ENCODE results near the gene NVL.
A peak's percentile ranks its signal among the peaks of the same experiment; 100 is the strongest.

NVL gene

GRCh38 chr1:224199679-224200078, 130.3 kb downstream of the NVL start:
- peaks cover 49% of the 10 kb centered on the region for H3K36me3 Mint-ChIP-seq (ENCODE audit: low read depth)
- peaks cover 67% of the 10 kb centered on the region for H3K4me1 Mint-ChIP-seq (ENCODE audit: low read depth)

GRCh38 chr1:224198572-224198971, 131.4 kb downstream of the NVL start:
- Mint-ChIP-seq H3K9me3 (no peaks in the 10 kb centered on the region), H3K36me3 (ENCODE audit: low read depth) (peaks cover 57% of the 10 kb centered on the region), H3K4me1 (ENCODE audit: low read depth) (peaks cover 67% of the 10 kb centered on the region), H3K27me3 (no peaks in the 10 kb centered on the region), H3K4me3 (no peak overlapping the region), H3K27ac (no peak overlapping the region)
- intact Hi-C loops (cut with micrococcal nuclease), result no loop called here

More at GRCh38 chr1:224199679-224200078, 130.3 kb downstream of the NVL start:
- H3K27ac Mint-ChIP-seq, result peak overlapping the region; percentile 66
- H3K27me3 Mint-ChIP-seq, result no peaks in the 10 kb centered on the region
- intact Hi-C loops (cut with micrococcal nuclease), result no loop called here
- H3K9me3 Mint-ChIP-seq, result no peaks in the 10 kb centered on the region
- no peak overlapping the region for H3K4me3 Mint-ChIP-seq

GRCh38 chr1:224196813-224197600, 133.0 kb downstream of the NVL start:
- peak overlapping the region; percentile 91 for H3K27ac Mint-ChIP-seq
- intact Hi-C loops (cut with micrococcal nuclease), result no loop called here
- no peaks in the 10 kb centered on the region for H3K27me3 Mint-ChIP-seq
- peaks cover 69% of the 10 kb centered on the region for H3K36me3 Mint-ChIP-seq (ENCODE audit: low read depth)
- no peaks in the 10 kb centered on the region for H3K9me3 Mint-ChIP-seq
- peaks cover 63% of the 10 kb centered on the region for H3K4me1 Mint-ChIP-seq (ENCODE audit: low read depth)
- no peak overlapping the region for H3K4me3 Mint-ChIP-seq

DNA sequence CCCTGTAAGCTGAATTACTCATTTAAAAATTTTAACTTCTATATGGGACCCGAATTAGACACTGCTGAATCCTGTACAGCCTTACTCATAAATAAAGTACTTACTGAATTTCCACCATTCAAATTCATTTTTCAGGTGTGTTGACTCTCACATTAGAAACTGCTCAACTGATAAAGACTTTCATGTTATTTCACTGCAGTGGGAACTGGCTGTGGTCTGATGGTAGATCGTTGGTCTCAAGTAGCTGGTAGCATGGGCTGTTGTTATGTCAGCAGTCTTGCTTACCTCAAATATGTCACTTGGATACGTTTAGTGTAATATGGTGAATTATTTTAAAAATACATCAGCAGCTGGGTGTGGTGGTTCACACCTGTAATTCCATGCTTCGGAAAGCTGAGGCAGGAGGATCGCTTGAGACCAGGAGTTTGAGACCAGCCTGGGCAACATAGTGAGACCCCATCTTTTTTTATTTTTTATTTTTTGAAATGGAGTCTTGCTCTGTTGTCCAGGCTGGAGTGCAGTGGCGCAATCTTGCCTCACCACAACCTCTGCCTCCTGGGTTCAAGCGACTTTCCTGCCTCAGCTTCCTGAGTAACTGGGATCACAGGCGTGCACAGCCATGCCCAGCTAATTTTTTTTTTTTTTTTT, 136.5 kb downstream of the NVL start:
- Mint-ChIP-seq H3K27me3 (no peaks in the 10 kb centered on the region), H3K4me1 (ENCODE audit: low read depth) (peaks cover 47% of the 10 kb centered on the region), H3K27ac (peak overlapping the region; percentile 91), H3K36me3 (ENCODE audit: low read depth) (peaks cover 68% of the 10 kb centered on the region), H3K9me3 (no peaks in the 10 kb centered on the region), H3K4me3 (no peak overlapping the region)
- intact Hi-C loops (cut with micrococcal nuclease), result no loop called here

- no peak overlapping the region for H3K27ac Mint-ChIP-seq
- H3K4me3 Mint-ChIP-seq, result no peak overlapping the region
- no peaks in the 10 kb centered on the region for H3K9me3 Mint-ChIP-seq
- H3K4me1 Mint-ChIP-seq (ENCODE audit: low read depth), result peaks cover 43% of the 10 kb centered on the region
- no peaks in the 10 kb centered on the region for H3K27me3 Mint-ChIP-seq
- intact Hi-C loops (cut with micrococcal nuclease), result no loop called here
- peaks cover 69% of the 10 kb centered on the region for H3K36me3 Mint-ChIP-seq (ENCODE audit: low read depth)
Measured at GRCh38 chr1:224192082-224192788, 137.7 kb downstream of the NVL start.

DNA sequence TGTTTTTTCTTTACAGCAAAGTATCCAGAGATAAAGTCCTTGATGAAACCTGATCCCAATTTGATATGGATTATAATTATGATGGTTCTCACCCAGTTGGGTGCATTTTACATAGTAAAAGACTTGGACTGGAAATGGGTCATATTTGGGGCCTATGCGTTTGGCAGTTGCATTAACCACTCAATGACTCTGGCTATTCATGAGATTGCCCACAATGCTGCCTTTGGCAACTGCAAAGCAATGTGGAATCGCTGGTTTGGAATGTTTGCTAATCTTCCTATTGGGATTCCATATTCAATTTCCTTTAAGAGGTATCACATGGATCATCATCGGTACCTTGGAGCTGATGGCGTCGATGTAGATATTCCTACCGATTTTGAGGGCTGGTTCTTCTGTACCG, 140.4 kb downstream of the NVL start:
- H3K27me3 Mint-ChIP-seq, result no peaks in the 10 kb centered on the region
- H3K4me3 Mint-ChIP-seq, result no peak overlapping the region
- H3K4me1 Mint-ChIP-seq (ENCODE audit: low read depth), result peaks cover 38% of the 10 kb centered on the region
- no peak overlapping the region for H3K27ac Mint-ChIP-seq
- intact Hi-C loops (cut with micrococcal nuclease), result loop anchor here (5.0 kb wide), 1 partner anchor 33 kb away; no protein-coding TSS in a partner anchor
- H3K9me3 Mint-ChIP-seq, result no peaks in the 10 kb centered on the region
- peaks cover 85% of the 10 kb centered on the region for H3K36me3 Mint-ChIP-seq (ENCODE audit: low read depth)

GRCh38 chr1:224188286-224188685, 141.7 kb downstream of the NVL start:
- peaks cover 38% of the 10 kb centered on the region for H3K4me1 Mint-ChIP-seq (ENCODE audit: low read depth)

GRCh38 chr1:224185208-224185607, 144.8 kb downstream of the NVL start:
- intact Hi-C loops (cut with micrococcal nuclease), result loop anchor here (5.0 kb wide), 1 partner anchor 37 kb away; no protein-coding TSS in a partner anchor

More at GRCh38 chr1:224188286-224188685, 141.7 kb downstream of the NVL start:
- Mint-ChIP-seq H3K36me3 (ENCODE audit: low read depth) (peaks cover 87% of the 10 kb centered on the region), H3K27ac (no peak overlapping the region), H3K27me3 (no peaks in the 10 kb centered on the region), H3K9me3 (no peaks in the 10 kb centered on the region), H3K4me3 (no peak overlapping the region)
- intact Hi-C loops (cut with micrococcal nuclease), result loop anchor here (5.0 kb wide), 1 partner anchor 34 kb away; no protein-coding TSS in a partner anchor

DNA sequence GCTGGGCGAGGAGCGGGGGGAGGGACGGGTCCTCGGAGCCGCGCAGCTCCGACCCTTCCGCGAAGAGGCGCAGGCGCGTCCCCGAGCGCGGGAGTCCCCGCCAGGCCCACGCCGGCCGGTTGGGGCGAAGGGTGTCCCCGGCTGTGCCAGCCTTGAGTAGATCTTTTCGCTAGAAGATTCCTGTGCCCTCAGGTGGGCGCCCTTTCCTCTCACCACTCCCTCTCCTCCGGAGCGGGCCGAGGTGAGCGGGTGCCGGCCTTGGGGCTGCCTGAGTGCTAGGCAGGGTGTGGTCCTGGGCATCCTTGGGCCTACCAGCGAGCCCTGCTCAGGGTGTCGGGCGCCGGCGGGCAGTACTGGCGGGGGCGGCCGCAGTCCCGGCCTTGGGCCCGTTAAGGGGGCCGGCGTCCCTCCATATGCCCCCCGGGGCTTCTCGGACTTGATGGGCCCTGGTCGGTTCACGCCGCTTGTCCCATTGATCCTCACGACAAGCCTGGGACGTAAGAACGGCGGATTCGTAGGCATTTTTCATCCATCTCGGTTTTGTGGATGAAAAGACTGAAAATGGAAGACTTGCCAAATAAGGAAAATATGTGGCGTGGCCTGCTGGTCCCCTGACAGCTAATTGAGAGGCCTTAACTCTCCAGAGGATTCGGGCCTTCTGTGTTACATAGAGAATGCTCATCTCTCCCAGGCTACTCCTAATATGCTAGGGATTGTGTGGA, 146.2 kb downstream of the NVL start:
- Mint-ChIP-seq H3K4me3 (peak overlapping the region; percentile 95), H3K9me3 (no peaks in the 10 kb centered on the region), H3K27ac (peak overlapping the region; percentile 90), H3K27me3 (no peaks in the 10 kb centered on the region), H3K36me3 (ENCODE audit: low read depth) (peaks cover 54% of the 10 kb centered on the region), H3K4me1 (ENCODE audit: low read depth) (peaks cover 39% of the 10 kb centered on the region)
- intact Hi-C loops (cut with micrococcal nuclease), result loop anchor here (2.0 kb wide), 1 partner anchor 15 kb away; no protein-coding TSS in a partner anchor

More at GRCh38 chr1:224185208-224185607, 144.8 kb downstream of the NVL start:
- peak overlapping the region; percentile 95 for H3K4me3 Mint-ChIP-seq
- peaks cover 40% of the 10 kb centered on the region for H3K4me1 Mint-ChIP-seq (ENCODE audit: low read depth)
- peaks cover 63% of the 10 kb centered on the region for H3K36me3 Mint-ChIP-seq (ENCODE audit: low read depth)
- no peaks in the 10 kb centered on the region for H3K9me3 Mint-ChIP-seq
- no peaks in the 10 kb centered on the region for H3K27me3 Mint-ChIP-seq
- H3K27ac Mint-ChIP-seq, result peak overlapping the region; percentile 90

GRCh38 chr1:224182866-224183590, 146.9 kb downstream of the NVL start, which contains the start of gene DEGS1:
DEGS1 (plus strand) TSS chr1:224183240; CDS start chr1:224183337, 97 bp downstream.
- no peaks in the 10 kb centered on the region for H3K27me3 Mint-ChIP-seq
- no peaks in the 10 kb centered on the region for H3K9me3 Mint-ChIP-seq
- H3K27ac Mint-ChIP-seq, result peak within 1 kb of the TSS; percentile 90
- peak within 1 kb of the TSS; percentile 95 for H3K4me3 Mint-ChIP-seq
- H3K36me3 Mint-ChIP-seq (ENCODE audit: low read depth), result peaks cover 48% of the 10 kb centered on the region
- H3K4me1 Mint-ChIP-seq (ENCODE audit: low read depth), result peaks cover 34% of the 10 kb centered on the region
- intact Hi-C loops (cut with micrococcal nuclease), result loop anchor here (2.0 kb wide), 1 partner anchor 14 kb away; no protein-coding TSS in a partner anchor

- H3K4me3 Mint-ChIP-seq, result peak overlapping the region; percentile 95
- H3K4me1 Mint-ChIP-seq (ENCODE audit: low read depth), result peaks cover 34% of the 10 kb centered on the region
- peaks cover 45% of the 10 kb centered on the region for H3K36me3 Mint-ChIP-seq (ENCODE audit: low read depth)
- peak overlapping the region; percentile 90 for H3K27ac Mint-ChIP-seq
- no peaks in the 10 kb centered on the region for H3K9me3 Mint-ChIP-seq
- no peaks in the 10 kb centered on the region for H3K27me3 Mint-ChIP-seq
- intact Hi-C loops (cut with micrococcal nuclease), result loop anchor here (2.0 kb wide), 1 partner anchor 13 kb away; no protein-coding TSS in a partner anchor
Measured at GRCh38 chr1:224182057-224182865, 147.7 kb downstream of the NVL start.

GRCh38 chr1:224181453-224181810, 148.5 kb downstream of the NVL start:
- H3K27me3 Mint-ChIP-seq, result no peaks in the 10 kb centered on the region
- H3K36me3 Mint-ChIP-seq (ENCODE audit: low read depth), result peaks cover 37% of the 10 kb centered on the region
- no peaks in the 10 kb centered on the region for H3K9me3 Mint-ChIP-seq
- no peak overlapping the region for H3K4me3 Mint-ChIP-seq
- peaks cover 31% of the 10 kb centered on the region for H3K4me1 Mint-ChIP-seq (ENCODE audit: low read depth)
- no peak overlapping the region for H3K27ac Mint-ChIP-seq
- intact Hi-C loops (cut with micrococcal nuclease), result no loop called here

Data from dendritic cell treated with granulocyte-macrophage colony-stimulating factor and Interleukin-4, amounts not matched to agents 40 ng/mL and 50 ng/mL, for 4 days (primary cell).